ENCODE data around the gene RAB6A. TPM values are rescaled to one million over a fixed set of nuclear protein-coding genes. Genes with fewer than 3 reads are reported as not detected.

RAB6A gene
- total and polyA plus RNA-seq, 2 of the 8 experiments (the other 6 are each of a cell fraction or from before 2014, with no cell fraction given) = 24.4 to 88.6 TPM

DNA sequence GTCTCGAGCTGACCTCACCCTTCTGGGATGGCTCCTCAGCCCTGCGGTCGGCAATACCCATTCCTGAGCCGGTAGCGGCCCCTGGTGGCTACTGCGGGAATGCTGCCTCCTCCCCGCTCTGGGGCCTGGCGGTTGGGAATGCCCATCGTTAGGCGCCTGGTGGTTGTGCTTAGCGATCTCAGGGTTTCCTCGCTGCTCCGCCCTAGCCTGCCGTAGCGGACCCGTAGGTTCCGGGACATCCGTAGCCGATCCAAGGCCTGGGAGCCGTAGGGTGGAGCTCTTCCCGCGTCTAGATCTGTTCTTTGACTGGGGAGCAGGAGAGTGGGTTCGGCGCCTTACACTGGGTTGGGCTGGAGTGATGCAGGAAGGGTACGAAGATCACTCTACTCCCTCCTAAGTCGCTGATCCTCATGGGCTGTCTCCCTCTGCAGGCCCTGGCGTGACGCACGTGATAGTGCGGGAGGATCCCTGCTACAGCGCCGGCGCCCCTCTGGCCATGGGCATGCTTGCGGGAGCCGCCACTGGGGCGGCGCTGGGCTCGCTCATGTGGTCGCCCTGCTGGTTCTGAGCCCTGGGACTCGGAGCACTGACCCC lies 99.7 kb downstream of the RAB6A start (continued):
- TF ChIP-seq, protein P1, sequence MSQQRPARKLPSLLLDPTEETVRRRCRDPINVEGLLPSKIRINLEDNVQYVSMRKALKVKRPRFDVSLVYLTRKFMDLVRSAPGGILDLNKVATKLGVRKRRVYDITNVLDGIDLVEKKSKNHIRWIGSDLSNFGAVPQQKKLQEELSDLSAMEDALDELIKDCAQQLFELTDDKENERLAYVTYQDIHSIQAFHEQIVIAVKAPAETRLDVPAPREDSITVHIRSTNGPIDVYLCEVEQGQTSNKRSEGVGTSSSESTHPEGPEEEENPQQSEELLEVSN (IDR thresholded peaks at IDR 0.05) = peak; percentile 66
- TF ChIP-seq CTBP2 (IDR thresholded peaks at IDR 0.05; ENCODE audit: borderline replicate concordance, insufficient read depth, insufficient read length, low read length) (no peak), FOSL1 (IDR thresholded peaks at IDR 0.05; ENCODE audit: insufficient read depth, low read depth, low read length) (no peak), SP2 (IDR thresholded peaks at IDR 0.05; ENCODE audit: low read length) (no peak), SIN3A (conservative IDR thresholded peaks at IDR 0.05 in 1 of 2, IDR thresholded peaks at IDR 0.05 in 1 of 2; ENCODE audit: low read depth in 1 of 2, low read length in 2 of 2) (peak in 1 of 2 experiments; percentile 64; a peak in 1 of 4 replicates), ASH2L (IDR thresholded peaks at IDR 0.05; ENCODE audit: low read length) (peak; percentile 82), HDAC2 (IDR thresholded peaks at IDR 0.05; ENCODE audit: borderline replicate concordance in 1 of 2, low read depth in 2 of 2, low read length in 2 of 2) (0 out of 4 replicates have a peak, but pooled peaks of 1 of the 2 experiments have one; percentile 55), KDM5A (IDR thresholded peaks at IDR 0.05; ENCODE audit: low read length) (peak; percentile 41; the same call in 1 of the 2 replicates), SAP30 (IDR thresholded peaks at IDR 0.05; ENCODE audit: insufficient read depth, insufficient replicate concordance, low read length) (no peak), ATF2 (IDR thresholded peaks at IDR 0.05; ENCODE audit: low read length) (no peak), KDM4A (IDR thresholded peaks at IDR 0.05; ENCODE audit: low read depth, low read length, severe bottlenecking) (peak; percentile 66), YY1 (IDR thresholded peaks at IDR 0.05; ENCODE audit: low read depth, low read length) (peak; percentile 78; the same call in 1 of the 2 replicates), MAFK (IDR thresholded peaks at IDR 0.05; ENCODE audit: low read depth, low read length) (0 out of 2 replicates have a peak, but pooled peaks have one; percentile 7), POLR2AphosphoS5 (IDR thresholded peaks at IDR 0.05; ENCODE audit: low read depth, low read length) (peak; percentile 66), CBX5 (IDR thresholded peaks at IDR 0.05; ENCODE audit: low read depth, low read length) (no peak), ZNF274 (IDR thresholded peaks at IDR 0.05; ENCODE audit: borderline replicate concordance, extremely low read depth, low read length) (no peak), KDM1A (IDR thresholded peaks at IDR 0.05; ENCODE audit: borderline replicate concordance, low read length) (no peak), NRF1 (IDR thresholded peaks at IDR 0.05; ENCODE audit: low read depth, low read length) (0 out of 2 replicates have a peak, but pooled peaks have one; percentile 6), EZH2 (IDR thresholded peaks at IDR 0.05; ENCODE audit: low read depth, low read length, severe bottlenecking) (no peak), BCL11A (IDR thresholded peaks at IDR 0.05; ENCODE audit: low read depth in 2 of 2, low read length in 2 of 2) (no peak), SP1 (IDR thresholded peaks at IDR 0.05; ENCODE audit: low read depth, low read length) (no peak)

All from H1 (cell line).